H54 (cell line): ENCODE results near the gene PRMT6.
"Not testable (repeated sequence)": the region's sequence is repeated elsewhere in the genome, so short reads cannot be mapped to it uniquely, and the experiment has no call there.

Source experiments
- DNase-seq: peaks from one replicate; pipeline ENCODE4 v3.0.0; 2011; ENCODE audit warnings: low spot score, mixed read lengths; ENCODE audit not compliant: insufficient read length
- FAIRE-seq: peaks from 3 replicates; lab custom pipeline; 2011; peaks lifted over from hg19 to GRCh38; lab: Jason Lieb, UNC
- POLR2A ChIP-seq: IDR thresholded peaks from 2 replicates; pipeline ENCODE4 v1.6.1; 2011; ENCODE audit warnings: low read depth, mild to moderate bottlenecking, low read length

The PRMT6 gene

GRCh38 chr1:107056426-107057196 is at the start of gene PRMT6:
TSS of gene PRMT6 (plus strand) at chr1:107056674. CDS start at chr1:107056716, 42 bp downstream.
- DNase-seq (peak; percentile 32), FAIRE-seq (no peak)
- TF ChIP-seq POLR2A = no peak

- DNase-seq = no peak
- no peak for TF ChIP-seq POLR2A
- FAIRE-seq = no peak
These were observed 47.2 kb upstream of the PRMT6 start for GRCh38 chr1:107009281-107009680.

GRCh38 chr1:107010582-107010981 is 45.9 kb upstream of the PRMT6 start:
- FAIRE-seq (no peak), DNase-seq (no peak)
- TF ChIP-seq POLR2A = no peak

- FAIRE-seq (peak; percentile 85), DNase-seq (no peak)
- no peak for TF ChIP-seq POLR2A
These were observed 40.0 kb upstream of the PRMT6 start for GRCh38 chr1:107016376-107016978.

GRCh38 chr1:107018445-107018844 is 38.0 kb upstream of the PRMT6 start:
- FAIRE-seq = no peak

GRCh38 chr1:107019166-107019565 is 37.3 kb upstream of the PRMT6 start:
- no peak for DNase-seq
- peak; percentile 84 for FAIRE-seq
- no peak for TF ChIP-seq POLR2A

More at GRCh38 chr1:107018445-107018844, 38.0 kb upstream of the PRMT6 start:
- no peak for DNase-seq
- no peak for TF ChIP-seq POLR2A

- FAIRE-seq, DNase-seq: not testable (repeated sequence)
These were observed 17.6 kb upstream of the PRMT6 start for GRCh38 chr1:107038874-107039273.

GRCh38 chr1:107044310-107045220 is 11.9 kb upstream of the PRMT6 start:
- not testable (repeated sequence) for DNase-seq, FAIRE-seq

- no peak for DNase-seq
- no peak for TF ChIP-seq POLR2A
- FAIRE-seq = peak; percentile 62
These were observed 8.9 kb upstream of the PRMT6 start for GRCh38 chr1:107047602-107048001.

GRCh38 chr1:107048241-107048640 is 8.2 kb upstream of the PRMT6 start:
- no peak for TF ChIP-seq POLR2A
- no peak for DNase-seq
- no peak for FAIRE-seq

- FAIRE-seq = no peak
- DNase-seq = no peak
- no peak for TF ChIP-seq POLR2A
These were observed 5.2 kb upstream of the PRMT6 start for GRCh38 chr1:107051266-107051665.

- not testable (repeated sequence) for DNase-seq, FAIRE-seq
These were observed 502 bp upstream of the PRMT6 start for GRCh38 chr1:107055919-107056425.

- FAIRE-seq (peak; percentile 43), DNase-seq (no peak)
- no peak for TF ChIP-seq POLR2A
These were observed 991 bp downstream of the PRMT6 start for GRCh38 chr1:107057197-107058133.
